A673 (cell line): Measurements from ENCODE around the gene PTMS.

Source experiments
- CTCF ChIP-seq: fragments of 300-800, 200-600 bp; sonication (generic); conservative IDR thresholded peaks from 2 replicates; pipeline ENCODE4 v1.5.1; 2017; ENCODE audit warnings: low read depth, mild to moderate bottlenecking, antibody characterized with exemption, low read length, moderate library complexity, mixed read lengths
- EZH2 ChIP-seq: fragments of 200-600 bp; sonication (generic); IDR thresholded peaks from 2 replicates; pipeline ENCODE4 v1.6.1; 2017; ENCODE audit warnings: borderline replicate concordance, low read depth, mild to moderate bottlenecking, mixed read lengths, antibody characterized with exemption, low read length; ENCODE audit not compliant: poor library complexity, severe bottlenecking

GRCh38 chr12:6772726-6773589 lies 6.8 kb downstream of the PTMS start:
- TF ChIP-seq CTCF (no peak), EZH2 (no peak)
